ENCODE results near the gene TBXT. TPM values are rescaled to one million over a fixed set of nuclear protein-coding genes. Genes with fewer than 3 reads are reported as not detected.

TBXT gene, protein sequence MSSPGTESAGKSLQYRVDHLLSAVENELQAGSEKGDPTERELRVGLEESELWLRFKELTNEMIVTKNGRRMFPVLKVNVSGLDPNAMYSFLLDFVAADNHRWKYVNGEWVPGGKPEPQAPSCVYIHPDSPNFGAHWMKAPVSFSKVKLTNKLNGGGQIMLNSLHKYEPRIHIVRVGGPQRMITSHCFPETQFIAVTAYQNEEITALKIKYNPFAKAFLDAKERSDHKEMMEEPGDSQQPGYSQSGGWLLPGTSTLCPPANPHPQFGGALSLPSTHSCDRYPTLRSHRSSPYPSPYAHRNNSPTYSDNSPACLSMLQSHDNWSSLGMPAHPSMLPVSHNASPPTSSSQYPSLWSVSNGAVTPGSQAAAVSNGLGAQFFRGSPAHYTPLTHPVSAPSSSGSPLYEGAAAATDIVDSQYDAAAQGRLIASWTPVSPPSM
- total RNA-seq: not detected in 2 replicates

DNA sequence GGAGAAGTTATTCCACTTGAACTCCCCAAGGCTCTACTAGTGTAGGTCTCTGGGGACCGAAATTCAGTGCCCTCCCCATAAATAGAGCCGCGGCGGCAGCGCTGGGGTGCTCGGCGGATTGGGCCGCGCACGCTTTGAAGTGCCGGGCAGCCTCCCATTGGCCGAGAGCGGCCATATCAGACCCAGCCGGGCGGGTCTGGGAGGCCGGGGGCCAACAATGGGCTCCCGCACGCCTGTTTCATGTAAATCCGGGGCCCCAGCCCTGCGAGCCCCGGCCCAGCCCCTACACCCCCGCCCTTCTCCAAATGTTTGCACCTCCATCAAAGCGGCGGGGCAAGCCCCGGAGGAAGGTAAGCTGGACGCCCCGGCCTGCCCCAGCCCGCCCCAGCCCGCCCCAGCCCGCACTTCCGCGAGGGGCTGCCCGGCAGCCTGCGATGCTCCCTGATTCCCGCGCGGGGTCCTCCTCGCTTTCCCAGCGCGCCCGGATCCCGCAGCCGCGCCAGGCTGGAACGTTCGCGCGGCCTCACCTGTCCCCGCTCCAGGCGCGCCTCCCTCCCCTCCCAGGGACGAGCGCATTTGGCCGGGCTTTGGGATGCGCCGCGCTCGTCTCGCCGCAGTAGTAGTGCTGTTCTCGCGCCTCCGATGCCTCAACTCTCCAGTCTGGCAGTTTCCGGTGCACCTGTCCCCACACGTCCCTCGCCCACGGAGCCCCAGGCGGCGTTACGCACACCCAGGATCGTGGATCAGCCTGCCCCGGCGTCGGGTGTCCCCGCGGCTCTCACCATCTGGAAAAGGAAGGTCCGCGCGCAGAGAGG is at the start of gene TBXT:
Gene TBXT (minus strand): TSS at position 51 of the 815 bp plus-strand sequence. CDS start 260 bp downstream, outside the sequence.

Other genes starting within 250 kb of the TBXT start
- not detected in 2 replicates for gene PRR18, start 140.5 kb upstream of the TBXT start, total RNA-seq
- gene SFT2D1, start 174.7 kb upstream of the TBXT start, total RNA-seq: 24.4 and 42.2 TPM in 2 replicates
- gene MPC1, start 215.1 kb upstream of the TBXT start, total RNA-seq: 33.5 and 35.8 TPM in 2 replicates